NCI-H345 treated with DMSO at 0.1 percent for 48 hours (cell line): ENCODE data around the gene XXYLT1.

Source experiments
- DNase-seq: peaks from one replicate; lab custom pipeline; 2025; ENCODE audit not compliant: unreplicated experiment; lab: John Stamatoyannopoulos, UW

Gene XXYLT1

DNA sequence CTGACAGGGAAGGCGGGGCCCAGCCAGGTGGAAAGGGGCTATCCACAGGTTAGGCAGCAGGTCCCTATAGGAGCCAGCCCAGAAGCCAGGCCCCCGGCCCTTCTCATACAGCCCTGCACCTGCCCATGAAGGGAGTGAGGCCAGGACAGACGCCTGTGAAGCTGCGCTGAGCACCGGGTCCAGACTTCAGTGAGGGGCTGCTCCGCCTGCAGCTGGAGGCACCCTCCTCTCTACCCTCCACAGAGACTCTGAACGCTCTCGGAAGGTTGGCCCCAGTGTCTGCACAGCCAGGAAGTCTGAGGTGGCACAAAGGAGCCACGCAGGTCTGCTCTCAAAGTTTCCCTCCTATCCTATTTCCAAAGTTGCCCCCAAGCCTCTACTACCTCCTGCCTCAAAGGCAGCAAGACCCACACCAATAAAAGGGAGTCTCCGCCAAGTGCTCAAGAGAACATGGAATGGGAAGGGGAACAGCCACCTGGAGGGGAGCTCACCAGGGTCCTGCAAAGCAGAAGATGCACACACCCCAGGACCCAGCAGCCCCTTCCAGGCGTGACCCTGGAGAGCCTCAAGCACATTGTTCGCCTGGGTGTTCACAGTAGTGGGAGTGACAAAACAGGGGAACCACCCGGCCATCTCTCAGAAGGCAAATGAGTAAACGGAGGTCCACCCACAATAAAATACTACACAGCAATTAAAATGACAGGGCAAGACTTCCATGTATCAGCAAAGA is 19.5 kb downstream of the XXYLT1 start:
- DNase-seq = no peak

DNA sequence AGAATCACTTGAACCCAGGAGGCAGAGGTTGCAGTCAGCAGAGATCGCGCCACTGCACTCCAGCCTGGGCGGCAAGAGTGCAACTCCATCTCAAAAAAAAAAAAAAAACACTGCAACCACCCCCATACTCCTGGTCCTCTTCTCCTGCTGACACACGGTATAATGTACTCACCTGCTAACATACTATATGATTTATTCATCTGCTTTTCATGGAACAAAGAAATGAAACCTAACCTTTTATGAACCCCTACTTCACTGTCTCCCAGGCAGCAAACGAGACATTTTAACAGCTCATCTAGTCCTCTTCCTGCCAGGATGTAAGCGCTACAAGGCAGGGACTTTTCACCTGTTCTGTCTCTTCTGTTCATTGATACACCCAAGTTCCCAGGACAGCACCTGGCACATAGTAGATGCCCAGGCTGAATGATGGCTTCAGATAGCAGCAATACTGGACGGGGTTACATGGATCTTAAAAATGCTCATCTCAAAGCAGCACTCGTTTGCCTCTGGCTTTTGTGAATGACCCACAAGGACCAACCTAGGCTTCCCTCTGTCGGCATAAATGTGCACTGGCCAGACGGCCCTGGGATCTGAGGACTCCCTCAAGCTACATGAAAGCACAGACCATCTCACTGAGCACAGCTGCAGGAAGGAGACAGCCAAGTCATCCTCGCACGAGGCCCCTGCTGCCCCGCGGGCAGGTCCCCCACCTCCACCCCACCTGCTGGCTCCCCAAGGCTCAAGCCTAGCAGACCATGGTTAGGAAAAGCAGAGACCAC is 20.3 kb downstream of the XXYLT1 start:
- peak; percentile 46 for DNase-seq

DNA sequence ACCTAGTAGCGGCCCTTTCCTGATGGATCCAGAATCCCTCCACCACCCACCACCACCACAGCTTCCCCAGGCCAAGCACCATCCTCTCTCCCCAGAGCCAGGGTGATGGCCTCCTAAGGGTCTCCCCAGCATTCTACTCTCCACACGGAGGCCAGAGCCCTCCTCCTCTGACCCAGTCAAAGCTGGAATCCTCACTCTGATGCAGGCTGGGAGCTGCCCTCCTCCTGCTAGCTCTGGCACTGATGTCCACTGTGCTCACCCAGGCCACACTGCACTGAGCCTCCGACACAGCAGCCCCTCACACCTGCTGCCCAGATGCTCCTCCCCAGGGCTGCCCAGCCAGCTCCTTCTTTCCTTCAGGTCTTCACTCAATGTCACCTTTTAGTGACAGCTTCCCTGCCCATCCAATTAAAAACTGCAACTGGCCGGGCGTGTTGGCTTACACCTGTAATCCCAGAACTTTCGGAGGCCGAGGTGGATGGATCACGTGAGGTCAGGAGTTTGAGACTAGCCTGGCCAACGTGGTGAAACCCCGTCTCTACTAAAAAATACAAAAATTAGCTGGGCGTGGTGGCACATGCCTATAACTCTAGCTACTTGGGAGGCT is 21.0 kb downstream of the XXYLT1 start:
- no peak for DNase-seq

DNA sequence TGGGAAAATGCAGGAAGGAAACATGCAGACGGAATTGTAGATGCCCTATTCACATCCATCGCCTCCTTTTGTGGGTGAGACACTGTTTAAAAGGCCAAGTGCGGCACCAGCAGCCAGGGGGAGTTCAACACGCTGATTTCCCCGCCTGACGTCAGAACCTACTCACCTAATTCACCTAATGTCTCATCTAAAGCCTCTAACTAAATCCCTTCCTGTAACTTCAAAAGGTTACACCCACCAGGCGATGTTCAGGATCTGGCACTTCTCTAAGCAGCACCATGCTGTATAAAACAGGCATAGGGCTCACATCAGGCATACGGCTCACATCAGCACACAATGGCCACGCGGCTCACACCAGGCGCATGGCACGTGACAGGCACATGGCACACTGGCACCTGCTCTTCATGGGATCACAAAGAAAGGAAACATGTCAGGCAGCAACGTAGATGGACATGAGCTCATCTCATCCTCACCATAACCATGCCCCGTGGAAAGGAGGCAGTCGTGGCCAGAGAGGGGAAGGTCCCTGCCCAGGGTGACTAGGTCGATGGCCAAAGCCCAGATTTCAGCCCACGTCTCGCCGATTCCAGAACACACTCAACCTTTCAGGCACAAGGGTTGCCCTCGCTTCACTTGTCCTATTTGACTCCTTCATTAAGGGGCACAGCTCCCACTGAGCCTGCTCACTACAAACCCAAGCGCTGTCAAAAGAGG is 21.7 kb downstream of the XXYLT1 start:
- no peak for DNase-seq

DNA sequence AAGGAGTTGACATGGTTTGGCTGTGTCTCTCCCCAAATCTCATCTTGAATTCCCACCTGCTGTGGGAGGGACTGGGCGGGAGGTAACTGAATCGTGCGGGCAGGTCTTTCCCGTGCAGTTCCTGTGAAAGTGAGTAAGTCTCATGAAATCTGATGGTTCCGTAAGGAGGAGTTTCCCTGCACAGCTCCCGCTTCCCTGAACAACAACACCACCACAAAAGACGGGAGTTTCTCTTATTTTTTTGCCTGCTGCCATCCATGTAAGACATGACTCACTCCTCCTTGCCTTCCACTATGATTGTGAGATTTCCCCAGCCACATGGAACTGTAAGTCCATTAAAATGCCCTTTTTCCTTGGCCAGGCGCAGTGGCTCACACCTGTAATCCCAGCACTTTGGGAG is 22.7 kb downstream of the XXYLT1 start:
- DNase-seq = no peak

DNA sequence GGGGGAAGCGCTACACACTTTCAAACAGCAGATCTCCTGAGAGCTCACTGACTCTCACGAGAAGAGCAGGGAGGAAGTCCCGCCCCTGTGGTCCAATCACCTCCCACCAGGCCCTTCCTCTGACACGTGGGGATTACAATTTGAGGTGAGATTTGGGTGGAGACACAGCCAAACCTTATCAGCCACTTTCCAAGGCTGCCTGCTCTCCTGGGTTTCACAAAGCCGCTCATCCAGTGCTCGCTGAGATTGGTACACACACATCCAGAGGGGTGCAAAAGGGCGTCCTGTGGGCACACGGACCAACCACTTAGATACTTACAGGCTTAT is 23.1 kb downstream of the XXYLT1 start:
- DNase-seq = no peak

DNA sequence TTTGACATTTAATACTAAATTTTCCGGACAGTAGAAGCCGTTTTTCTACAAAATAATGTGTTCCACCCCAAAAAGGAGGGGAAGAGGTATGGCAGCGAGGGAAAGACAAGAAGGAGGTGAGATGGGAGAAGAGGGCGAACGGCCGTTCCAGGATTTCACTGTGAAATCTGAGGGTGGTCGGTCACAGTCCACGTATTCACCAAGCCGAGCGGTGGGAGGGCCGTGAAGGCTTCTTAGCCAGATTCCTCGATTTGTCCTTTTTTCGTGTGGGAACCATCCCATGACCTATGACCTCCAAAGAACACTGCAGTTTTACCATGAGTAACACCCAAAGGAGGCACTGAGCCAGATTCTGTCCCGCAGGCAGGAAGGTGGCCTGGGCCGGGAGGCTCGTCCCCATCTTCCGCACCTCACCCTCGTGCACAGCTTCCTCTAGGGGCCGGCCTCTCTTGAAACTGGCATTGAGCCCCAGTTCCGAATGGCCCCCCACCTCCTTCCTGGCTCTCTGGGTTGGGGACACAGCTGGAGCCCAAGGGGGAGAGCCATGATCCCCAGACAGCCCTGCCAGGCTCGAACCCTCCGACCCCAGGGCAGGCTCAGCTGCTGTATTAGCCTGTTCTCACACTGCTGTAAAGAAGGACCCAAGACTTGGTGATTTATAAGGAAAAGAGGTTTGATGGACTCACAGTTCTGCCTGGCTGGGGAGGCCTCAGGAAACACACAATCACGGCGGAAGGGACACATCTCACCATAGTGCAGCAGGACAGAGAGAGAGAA is 23.7 kb downstream of the XXYLT1 start:
- no peak for DNase-seq

DNA sequence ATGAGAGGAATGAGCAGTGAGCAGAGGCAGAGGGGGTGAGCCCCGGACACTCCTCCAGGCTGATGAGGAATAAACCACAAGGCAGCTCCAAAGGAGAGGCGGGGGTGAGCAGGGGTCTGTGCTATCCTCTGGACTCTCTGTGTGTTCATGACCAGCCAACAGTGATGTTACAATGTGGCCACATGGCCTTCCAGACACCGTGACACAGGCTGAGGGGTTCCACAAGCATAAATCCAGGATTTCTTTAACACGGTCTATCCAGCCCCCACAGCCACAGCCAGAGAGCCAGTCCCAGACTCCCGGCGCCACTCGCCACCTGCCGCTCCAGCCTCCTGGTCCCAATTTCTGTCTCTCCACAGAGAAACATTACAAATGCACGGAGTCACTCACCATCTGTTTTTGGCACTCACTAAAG is 24.4 kb downstream of the XXYLT1 start:
- no peak for DNase-seq

DNA sequence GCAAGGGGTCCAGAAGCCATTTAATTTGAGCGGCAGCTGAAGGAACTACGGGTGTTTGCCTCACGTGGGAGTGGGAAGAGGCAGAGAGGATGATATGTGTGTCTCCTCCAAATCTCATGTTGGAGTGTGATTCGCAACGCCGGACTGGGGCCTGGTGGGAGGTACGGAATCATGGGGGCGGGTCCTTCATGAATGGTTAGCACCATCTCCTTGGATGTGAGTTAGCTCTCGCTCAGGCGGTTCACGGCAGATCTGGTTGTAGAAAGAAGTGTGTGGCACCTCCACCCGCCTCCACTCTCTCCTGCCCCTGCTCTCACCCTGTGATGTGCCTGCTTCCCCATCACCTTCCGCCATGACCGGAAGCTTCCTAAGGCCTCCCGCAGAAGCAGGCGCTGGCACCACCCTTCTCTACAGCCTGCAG is 25.4 kb downstream of the XXYLT1 start:
- DNase-seq = no peak

DNA sequence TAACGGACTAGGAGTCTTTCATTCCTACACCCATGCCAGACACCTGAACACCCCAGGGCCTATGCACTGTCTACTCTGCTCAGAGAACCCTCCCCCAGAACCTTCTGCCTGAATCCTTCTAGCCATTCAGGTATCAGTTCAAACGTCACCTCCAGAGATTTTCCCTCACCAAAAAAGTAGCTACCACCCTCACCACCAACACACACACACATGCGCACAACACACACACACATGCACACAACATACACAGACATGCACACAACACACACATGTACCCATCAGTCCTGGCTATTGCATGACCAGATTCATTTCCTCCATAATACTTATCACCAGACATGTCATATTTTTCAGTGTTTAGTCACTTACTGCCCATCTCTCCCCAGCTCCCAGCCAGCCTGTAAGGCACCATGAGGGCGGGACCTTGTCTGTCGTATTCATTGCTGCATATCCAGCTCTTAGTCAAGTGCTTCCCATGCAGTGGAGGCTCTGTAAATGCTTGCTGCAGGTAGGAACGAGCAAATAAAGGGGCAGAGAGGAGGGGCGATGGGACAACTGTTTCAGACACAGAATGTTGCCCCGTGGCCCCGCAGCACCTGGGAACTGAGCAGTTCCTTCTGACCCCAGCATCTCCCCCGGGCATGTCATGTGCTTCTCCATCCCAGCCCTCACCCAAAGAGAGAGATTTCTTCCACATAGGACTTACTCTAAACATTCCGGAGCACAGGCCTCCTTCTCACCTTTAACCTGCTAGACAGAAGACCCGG is 29.2 kb downstream of the XXYLT1 start:
- DNase-seq = no peak

DNA sequence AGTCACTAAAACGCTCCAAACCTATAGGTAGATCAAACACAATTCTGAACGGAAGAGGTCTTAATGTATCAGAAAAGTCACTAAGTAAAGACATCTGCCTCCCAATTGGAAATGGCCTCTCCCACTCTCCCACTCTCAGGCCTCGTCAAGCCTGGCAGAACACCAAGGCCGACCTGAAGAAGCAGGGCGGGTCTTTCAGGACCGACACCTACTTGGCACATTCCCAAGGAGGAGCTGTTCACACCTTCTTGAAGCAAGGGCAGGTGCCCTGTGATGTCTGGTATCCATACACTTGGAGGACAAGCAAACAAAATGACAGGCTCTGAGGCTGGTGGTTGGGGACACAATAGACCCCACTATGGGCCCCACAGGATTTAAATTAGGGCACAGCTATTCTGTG is 30.0 kb downstream of the XXYLT1 start:
- DNase-seq = no peak

DNA sequence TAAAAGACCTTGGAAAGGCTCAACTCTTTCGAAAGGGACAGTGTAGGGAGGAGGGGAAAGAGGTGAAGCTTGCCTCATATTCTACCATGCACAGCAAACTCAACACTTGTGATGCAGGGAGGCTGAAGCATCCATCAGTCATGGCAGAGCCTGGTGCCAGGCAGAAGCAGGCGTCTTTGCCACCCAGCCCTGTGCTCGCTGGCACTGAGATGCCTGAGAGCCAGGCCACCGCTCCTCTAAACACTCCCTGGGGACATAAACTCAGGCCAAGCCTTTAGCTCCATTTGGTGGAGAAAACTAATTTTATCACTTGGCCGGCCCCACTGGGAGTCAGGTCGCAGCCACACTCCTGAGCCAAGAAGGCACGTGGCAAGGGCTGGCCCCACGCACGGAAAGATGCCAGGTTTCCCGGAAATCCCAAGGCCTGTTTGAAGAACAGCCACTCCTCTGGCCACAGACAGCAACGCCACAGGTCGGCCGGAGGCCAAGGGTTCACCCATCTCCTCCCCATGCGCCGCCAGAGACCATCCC is 30.7 kb downstream of the XXYLT1 start:
- DNase-seq = no peak

DNA sequence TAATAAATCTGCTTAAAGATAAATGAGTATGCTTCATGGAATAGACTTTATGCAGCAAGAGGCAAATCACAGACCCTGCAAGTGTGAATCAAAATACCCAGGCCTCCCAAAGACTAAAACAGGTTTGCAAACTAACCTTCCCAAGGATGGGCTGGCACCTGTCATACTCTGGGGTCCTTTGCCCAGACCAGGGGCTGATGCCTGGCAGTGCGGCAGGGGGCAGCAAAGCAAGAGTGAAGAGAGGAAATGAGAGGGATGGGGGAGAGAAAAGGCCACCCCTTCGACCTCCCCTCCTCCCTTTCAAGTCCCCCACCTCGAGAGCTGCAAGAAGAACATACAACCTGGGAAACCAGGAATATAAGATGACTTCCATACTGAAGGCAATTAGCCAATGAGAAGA is 31.8 kb downstream of the XXYLT1 start:
- DNase-seq = no peak

DNA sequence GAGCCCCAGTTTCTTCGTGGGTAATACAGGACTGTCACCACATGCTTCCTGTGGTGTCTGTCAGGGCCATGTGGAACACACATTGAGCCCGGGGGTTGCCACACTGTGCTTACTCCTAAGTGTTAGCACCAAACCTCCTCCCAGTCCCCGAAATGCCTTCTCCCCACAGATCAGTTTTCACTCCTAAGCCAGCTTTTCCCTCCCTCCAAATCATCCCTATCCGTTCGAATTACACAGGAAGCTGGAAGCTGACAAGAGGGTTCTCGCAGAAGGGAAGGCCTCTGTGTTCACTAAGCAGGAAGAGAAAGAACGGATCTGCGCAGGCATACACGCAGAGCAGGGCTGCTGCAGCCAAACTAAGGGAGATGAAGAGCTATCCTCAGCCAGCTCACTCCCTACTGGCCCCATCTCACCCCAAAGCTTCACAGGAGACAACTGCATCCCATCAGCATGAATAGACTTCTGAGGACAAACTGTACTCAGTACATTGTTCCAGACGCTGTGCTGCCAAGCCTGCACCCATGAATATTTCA is 32.3 kb downstream of the XXYLT1 start:
- no peak for DNase-seq

DNA sequence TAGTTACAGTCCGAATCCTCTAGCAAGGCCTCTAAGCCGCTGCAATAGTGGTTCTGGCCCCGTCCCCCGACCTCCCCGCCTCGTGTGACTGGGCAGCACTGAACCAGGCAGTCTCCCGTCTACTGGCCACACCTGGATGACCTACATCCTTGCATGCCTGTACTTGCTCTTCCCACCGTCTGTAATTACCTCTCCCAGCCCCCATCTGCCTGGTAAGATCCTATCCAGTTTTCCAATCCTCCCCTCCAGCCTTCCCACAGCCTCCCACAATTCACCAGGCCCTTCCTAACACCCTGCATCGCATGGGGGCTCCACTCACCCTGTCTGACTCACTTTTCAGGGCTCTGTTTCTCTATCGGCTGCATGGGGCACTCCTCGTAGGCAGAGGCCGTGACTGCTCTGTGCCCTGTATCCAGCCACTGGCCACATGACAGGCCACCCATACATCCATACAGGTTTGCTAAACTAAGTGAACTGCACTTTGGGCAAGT is 32.8 kb downstream of the XXYLT1 start:
- DNase-seq = no peak

DNA sequence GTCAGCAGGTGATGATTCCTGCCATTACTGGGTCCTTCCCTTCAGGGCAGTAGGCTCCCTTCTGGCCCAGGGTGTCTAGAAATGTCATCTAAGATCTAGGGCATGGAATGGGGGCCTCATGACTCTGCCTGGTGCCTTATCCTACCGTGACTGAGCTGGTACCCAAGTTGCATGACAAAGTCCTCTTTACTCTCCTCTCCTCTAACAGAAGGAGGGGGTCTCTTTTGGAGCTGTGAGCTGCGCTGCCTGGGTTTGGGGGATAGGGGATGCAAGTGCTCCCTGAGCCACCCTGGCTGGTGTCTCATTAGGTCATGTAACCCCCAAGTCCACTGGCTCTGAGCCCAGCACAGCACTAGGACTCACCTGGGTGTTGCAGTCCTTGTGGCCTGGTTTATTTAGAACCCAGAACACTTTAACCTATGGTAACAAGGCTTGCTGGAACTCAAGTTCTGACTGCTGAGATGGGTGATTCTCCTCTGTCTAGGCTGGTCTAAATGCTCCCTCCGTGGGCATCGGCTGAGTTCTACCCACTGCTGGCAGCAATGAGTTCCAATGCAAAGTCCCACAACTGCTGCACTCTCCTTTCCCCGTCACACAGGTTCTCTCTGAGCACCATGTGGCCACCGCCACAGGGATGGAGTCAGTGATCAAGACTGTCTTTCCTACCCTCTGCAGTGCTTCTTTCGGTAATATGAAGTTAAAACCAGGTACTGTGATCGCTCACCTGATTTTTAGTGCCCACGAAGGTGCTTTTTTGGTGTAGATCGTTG is 34.0 kb downstream of the XXYLT1 start:
- DNase-seq = no peak

DNA sequence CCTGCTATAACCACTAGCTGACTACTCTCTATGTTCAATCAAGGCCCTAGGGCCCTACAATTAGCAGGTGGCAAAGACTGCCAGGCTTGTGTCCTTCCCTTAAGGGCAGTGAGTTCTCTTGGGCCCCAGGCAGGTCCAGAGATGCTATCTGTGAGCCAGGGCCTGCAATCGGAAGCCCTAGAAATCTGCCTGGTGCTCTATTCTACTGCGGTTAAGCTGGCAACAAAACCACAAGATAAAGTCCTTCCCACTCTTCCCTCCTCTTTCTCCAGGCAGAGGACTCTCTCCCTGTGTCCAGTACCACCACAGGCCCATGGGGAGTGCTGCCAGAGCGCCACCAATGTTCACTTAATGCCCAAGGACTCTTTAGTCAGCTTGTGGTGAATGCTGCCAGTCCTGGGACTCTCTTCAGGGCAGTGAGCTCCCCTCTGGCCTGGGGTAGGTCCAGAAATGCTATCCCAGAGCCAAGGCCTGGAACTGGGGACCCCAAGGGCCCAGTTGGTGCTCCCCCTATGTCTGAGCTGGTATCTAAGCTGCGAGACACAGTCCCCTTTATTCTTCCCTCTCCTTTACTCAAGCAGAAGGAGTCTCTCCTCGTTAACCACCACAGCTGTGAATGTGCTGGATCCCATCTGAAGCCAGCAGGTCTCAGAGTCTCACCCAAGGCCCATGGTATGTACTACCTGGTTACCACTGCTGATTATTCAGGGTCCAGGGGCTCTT is 34.7 kb downstream of the XXYLT1 start:
- DNase-seq = no peak

DNA sequence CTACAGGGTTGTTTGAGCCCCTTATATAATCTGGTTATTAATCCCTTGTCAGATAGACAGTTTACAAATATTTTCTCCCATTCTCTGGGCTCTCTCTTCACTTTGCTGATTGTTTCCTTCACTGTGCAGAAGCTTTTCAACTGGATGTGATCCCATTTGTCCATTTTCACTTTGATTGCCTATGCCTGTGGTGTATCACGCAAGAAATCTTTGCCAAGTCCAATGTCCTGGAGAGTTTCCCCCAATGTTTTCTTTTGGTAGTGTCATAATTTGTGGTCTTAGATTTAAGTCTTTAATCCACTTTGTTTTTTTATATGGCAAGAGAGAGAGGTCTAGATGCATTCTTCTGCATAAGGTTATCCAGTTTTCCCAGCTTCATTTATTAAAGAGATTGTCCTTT is 40.7 kb downstream of the XXYLT1 start:
- no peak for DNase-seq
